ENCODE measurements around the gene GARNL3. TPM values are rescaled to one million over a fixed set of nuclear protein-coding genes. Genes with fewer than 3 reads are reported as not detected.

Gene GARNL3
- total RNA-seq, 6 experiments from 2014 or later = 0.27 to 0.73 (median 0.57) TPM

DNA sequence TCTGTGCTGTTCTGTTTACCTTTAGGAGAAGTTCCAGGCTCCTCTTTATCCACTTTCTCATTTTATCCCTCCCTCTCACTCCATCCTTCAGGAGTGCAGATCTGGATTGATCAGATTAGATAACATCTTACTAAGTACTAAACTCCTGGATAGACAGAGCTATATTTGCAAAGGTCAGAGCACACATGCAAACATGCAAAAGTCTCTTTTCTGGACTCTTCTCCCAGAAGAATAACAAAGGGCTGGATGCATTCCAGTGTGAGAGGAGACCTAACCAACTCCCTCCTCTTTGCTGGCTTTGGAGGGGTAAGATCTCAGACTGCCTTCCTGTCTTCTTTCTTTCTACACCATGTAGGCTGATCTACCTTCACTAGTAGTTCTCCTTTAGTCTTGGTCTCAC, 21.4 kb downstream of the GARNL3 start:
- TF ChIP-seq, protein P1, sequence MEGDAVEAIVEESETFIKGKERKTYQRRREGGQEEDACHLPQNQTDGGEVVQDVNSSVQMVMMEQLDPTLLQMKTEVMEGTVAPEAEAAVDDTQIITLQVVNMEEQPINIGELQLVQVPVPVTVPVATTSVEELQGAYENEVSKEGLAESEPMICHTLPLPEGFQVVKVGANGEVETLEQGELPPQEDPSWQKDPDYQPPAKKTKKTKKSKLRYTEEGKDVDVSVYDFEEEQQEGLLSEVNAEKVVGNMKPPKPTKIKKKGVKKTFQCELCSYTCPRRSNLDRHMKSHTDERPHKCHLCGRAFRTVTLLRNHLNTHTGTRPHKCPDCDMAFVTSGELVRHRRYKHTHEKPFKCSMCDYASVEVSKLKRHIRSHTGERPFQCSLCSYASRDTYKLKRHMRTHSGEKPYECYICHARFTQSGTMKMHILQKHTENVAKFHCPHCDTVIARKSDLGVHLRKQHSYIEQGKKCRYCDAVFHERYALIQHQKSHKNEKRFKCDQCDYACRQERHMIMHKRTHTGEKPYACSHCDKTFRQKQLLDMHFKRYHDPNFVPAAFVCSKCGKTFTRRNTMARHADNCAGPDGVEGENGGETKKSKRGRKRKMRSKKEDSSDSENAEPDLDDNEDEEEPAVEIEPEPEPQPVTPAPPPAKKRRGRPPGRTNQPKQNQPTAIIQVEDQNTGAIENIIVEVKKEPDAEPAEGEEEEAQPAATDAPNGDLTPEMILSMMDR (IDR thresholded peaks at IDR 0.05) = no peak
- Mint-ChIP-seq H3K27me3 (ENCODE audit: insufficient read depth) (peaks cover 6% of the 10 kb centered on the region), H3K4me1 (ENCODE audit: low read depth) (peaks cover 7% of the 10 kb centered on the region; the same call in 1 of the 2 replicates), H3K36me3 (ENCODE audit: low read depth) (no peaks in the 10 kb centered on the region), H3K4me3 (no peak overlapping the region), H3K9me3 (no peaks in the 10 kb centered on the region), H3K27ac (no peak overlapping the region)
- DNase-seq = no peak

DNA sequence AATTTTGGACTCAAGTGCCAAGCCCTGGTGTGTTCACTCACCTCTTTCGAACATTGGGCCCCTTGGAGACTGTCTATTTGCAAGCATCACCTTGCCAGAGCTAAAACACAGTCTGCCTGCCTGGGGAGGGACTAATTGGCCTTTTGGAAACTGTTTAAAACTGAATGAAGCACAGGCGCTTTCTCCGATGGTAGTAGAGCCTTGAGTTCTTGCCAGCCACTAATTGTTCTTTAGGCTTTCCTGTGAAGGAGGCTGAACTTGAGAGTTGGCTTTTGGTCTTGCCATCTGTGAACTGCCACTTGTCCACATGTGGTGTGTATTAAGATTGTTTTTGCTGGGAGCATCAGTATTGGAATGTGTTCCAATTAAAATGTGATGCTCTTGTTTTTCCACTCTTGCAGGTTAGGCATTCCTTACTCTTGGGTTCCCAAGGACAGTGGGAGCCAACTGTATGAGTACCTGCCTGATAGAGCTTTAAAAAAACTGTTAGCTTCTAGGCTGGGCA, 26.0 kb downstream of the GARNL3 start:
- Mint-ChIP-seq H3K36me3 (ENCODE audit: low read depth) (no peaks in the 10 kb centered on the region), H3K4me1 (ENCODE audit: low read depth) (peaks cover 7% of the 10 kb centered on the region; the same call in 1 of the 2 replicates), H3K27ac (no peak overlapping the region), H3K27me3 (ENCODE audit: insufficient read depth) (peaks cover 14% of the 10 kb centered on the region), H3K9me3 (no peaks in the 10 kb centered on the region), H3K4me3 (no peak overlapping the region)
- TF ChIP-seq, protein P1 (IDR thresholded peaks at IDR 0.05) = no peak
- DNase-seq = no peak

- TF ChIP-seq, protein P1 (IDR thresholded peaks at IDR 0.05) = no peak
- H3K27me3 Mint-ChIP-seq (ENCODE audit: insufficient read depth) = peaks cover 17% of the 10 kb centered on the region
- H3K4me1 Mint-ChIP-seq (ENCODE audit: low read depth) = peaks cover 7% of the 10 kb centered on the region; the same call in 1 of the 2 replicates
- no peak overlapping the region for H3K27ac Mint-ChIP-seq
- no peaks in the 10 kb centered on the region for H3K36me3 Mint-ChIP-seq (ENCODE audit: low read depth)
- H3K9me3 Mint-ChIP-seq = no peaks in the 10 kb centered on the region
- DNase-seq = no peak
- H3K4me3 Mint-ChIP-seq = no peak overlapping the region
These were observed 26.7 kb downstream of the GARNL3 start for GRCh38 chr9:127291246-127291778.

GRCh38 chr9:127292415-127292814, 27.8 kb downstream of the GARNL3 start:
- no peaks in the 10 kb centered on the region for H3K36me3 Mint-ChIP-seq (ENCODE audit: low read depth)
- no peak overlapping the region for H3K4me3 Mint-ChIP-seq
- H3K27me3 Mint-ChIP-seq (ENCODE audit: insufficient read depth) = peaks cover 21% of the 10 kb centered on the region
- H3K27ac Mint-ChIP-seq = no peak overlapping the region
- TF ChIP-seq, protein P1 (IDR thresholded peaks at IDR 0.05) = no peak
- no peak for DNase-seq
- no peaks in the 10 kb centered on the region for H3K9me3 Mint-ChIP-seq
- peaks cover 7% of the 10 kb centered on the region; the same call in 1 of the 2 replicates for H3K4me1 Mint-ChIP-seq (ENCODE audit: low read depth)

DNA sequence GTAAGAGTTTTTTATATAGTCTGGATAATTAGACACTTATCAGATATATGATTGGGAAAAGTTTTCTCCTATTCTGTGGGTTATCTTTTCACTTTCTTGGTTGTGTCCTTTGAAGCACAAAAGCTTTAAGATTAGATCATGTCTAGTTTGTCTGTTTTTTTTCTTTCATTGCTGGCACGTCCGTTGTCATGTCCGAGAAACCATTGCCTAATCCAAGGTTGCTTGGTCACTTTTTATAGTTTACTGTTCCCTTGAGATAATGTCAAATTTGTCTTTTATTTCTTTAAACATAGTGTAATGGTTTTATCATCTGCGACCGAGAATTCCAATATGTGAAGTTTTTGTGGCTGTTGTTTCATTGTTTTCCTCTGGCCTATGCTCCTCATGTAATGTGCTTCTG, 28.8 kb downstream of the GARNL3 start:
- Mint-ChIP-seq H3K36me3 (ENCODE audit: low read depth) (no peaks in the 10 kb centered on the region), H3K27ac (no peak overlapping the region), H3K9me3 (no peaks in the 10 kb centered on the region), H3K4me1 (ENCODE audit: low read depth) (peaks cover 7% of the 10 kb centered on the region; the same call in 1 of the 2 replicates), H3K27me3 (ENCODE audit: insufficient read depth) (peaks cover 18% of the 10 kb centered on the region), H3K4me3 (no peak overlapping the region)
- TF ChIP-seq, protein P1 (IDR thresholded peaks at IDR 0.05) = no peak
- DNase-seq = no peak

Measured in HFFc6 (cell line).